HG03159 (cell line): ENCODE results near the gene ANKRD63.

Experiments used
- ATAC-seq: cut with Tn5 transposase; IDR thresholded peaks from one replicate; pipeline ENCODE4 v1.9.1; 2021; ENCODE audit warnings: mild to moderate bottlenecking, moderate library complexity; ENCODE audit not compliant: unreplicated experiment

Gene ANKRD63

GRCh38 chr15:40313531-40314398, 30.9 kb upstream of the ANKRD63 start:
- ATAC-seq = no peak

GRCh38 chr15:40312370-40313158, 29.7 kb upstream of the ANKRD63 start:
- ATAC-seq = no peak

- no peak for ATAC-seq
Observed at GRCh38 chr15:40310993-40311392, 28.1 kb upstream of the ANKRD63 start.

- ATAC-seq = no peak
Observed at GRCh38 chr15:40310001-40310959, 27.4 kb upstream of the ANKRD63 start.

- ATAC-seq = no peak
Observed at GRCh38 chr15:40309344-40309862, 26.5 kb upstream of the ANKRD63 start.

- ATAC-seq = peak; percentile 67
Observed at GRCh38 chr15:40307421-40308211, 24.8 kb upstream of the ANKRD63 start, which contains the start of gene PLCB2. PLCB2 (minus strand) TSS chr15:40307935; CDS start chr15:40307672, 263 bp downstream.

- ATAC-seq = no peak
Observed at GRCh38 chr15:40306908-40307307, 24.0 kb upstream of the ANKRD63 start.

- ATAC-seq = no peak
Observed at GRCh38 chr15:40306371-40306770, 23.5 kb upstream of the ANKRD63 start.

- no peak for ATAC-seq
Observed at GRCh38 chr15:40305281-40305680, 22.4 kb upstream of the ANKRD63 start.

- ATAC-seq = no peak
Observed at GRCh38 chr15:40303576-40303975, 20.7 kb upstream of the ANKRD63 start.

GRCh38 chr15:40302981-40303380, 20.1 kb upstream of the ANKRD63 start:
- no peak for ATAC-seq

GRCh38 chr15:40302288-40302886, 19.5 kb upstream of the ANKRD63 start:
- no peak for ATAC-seq

GRCh38 chr15:40301467-40302179, 18.8 kb upstream of the ANKRD63 start:
- no peak for ATAC-seq

- ATAC-seq = no peak
Observed at GRCh38 chr15:40300771-40301170, 17.9 kb upstream of the ANKRD63 start.

- ATAC-seq = no peak
Observed at GRCh38 chr15:40300367-40300766, 17.5 kb upstream of the ANKRD63 start.

GRCh38 chr15:40298216-40298935, 15.5 kb upstream of the ANKRD63 start:
- ATAC-seq = no peak

- no peak for ATAC-seq
Observed at GRCh38 chr15:40297356-40297755, 14.5 kb upstream of the ANKRD63 start.
